H9 (cell line): ENCODE data around the gene NAGK. TPM values are rescaled to one million over a fixed set of nuclear protein-coding genes. Genes with fewer than 3 reads are reported as not detected.
A peak's percentile ranks its signal among the peaks of the same experiment; 100 is the strongest.

ENCODE experiments used
- DNase-seq: peaks from one replicate; pipeline ENCODE4 v3.0.0-alpha.2; 2017
- H2AFZ ChIP-seq: one replicate; pipeline ENCODE4 v1.6.1; 2013; ENCODE audit warnings: mild to moderate bottlenecking, low read length, control low read depth, moderate library complexity
- H2AK5ac ChIP-seq: 2 replicates; pipeline ENCODE4 v1.6.1; 2013; ENCODE audit warnings: low read length, control low read depth, mixed read lengths; ENCODE audit not compliant: insufficient read length
- H2BK120ac ChIP-seq: one replicate; pipeline ENCODE4 v1.6.1; 2013; ENCODE audit warnings: low read depth, mild to moderate bottlenecking, low read length, control low read depth, inconsistent platforms; ENCODE audit not compliant: poor library complexity, severe bottlenecking
- H2BK12ac ChIP-seq: 2 replicates; pipeline ENCODE4 v1.6.1; 2013; ENCODE audit warnings: low read length, control low read depth, mixed read lengths, low read depth; ENCODE audit not compliant: insufficient read length
- H2BK15ac ChIP-seq: 2 replicates; pipeline ENCODE4 v1.6.1; 2013; ENCODE audit warnings: low read depth, low read length, control low read depth
- H2BK20ac ChIP-seq: one replicate; pipeline ENCODE4 v1.6.1; 2013; ENCODE audit warnings: low read depth, mild to moderate bottlenecking, low read length, control low read depth, inconsistent platforms; ENCODE audit not compliant: poor library complexity, severe bottlenecking
- H2BK5ac ChIP-seq: 2 replicates; pipeline ENCODE4 v1.6.1; 2013; ENCODE audit warnings: low read length, control low read depth, mixed read lengths; ENCODE audit not compliant: insufficient read length
- H3K14ac ChIP-seq: 2 replicates; pipeline ENCODE4 v1.6.1; 2013; ENCODE audit warnings: low read length, control low read depth; ENCODE audit not compliant: insufficient read depth
- H3K18ac ChIP-seq: 2 replicates; pipeline ENCODE4 v1.6.1; 2013; ENCODE audit warnings: low read depth, mild to moderate bottlenecking, mixed read lengths, low read length, control low read depth; ENCODE audit not compliant: insufficient read length
- H3K23ac ChIP-seq: 2 replicates; pipeline ENCODE4 v1.6.1; 2013; ENCODE audit warnings: low read length, control low read depth, mixed read lengths, low read depth; ENCODE audit not compliant: insufficient read length
- H3K23me2 ChIP-seq: 2 replicates; pipeline ENCODE4 v1.6.1; 2013; ENCODE audit warnings: low read depth, mild to moderate bottlenecking, mixed read lengths, low read length, control low read depth; ENCODE audit not compliant: insufficient read length, poor library complexity, severe bottlenecking
- H3K27ac ChIP-seq: 2 replicates; pipeline ENCODE4 v1.5.1; 2013; ENCODE audit warnings: low read length, control low read depth, mixed read lengths, low read depth; ENCODE audit not compliant: insufficient read length
- H3K27me3 ChIP-seq: 2 replicates; pipeline ENCODE4 v1.6.1; 2013; ENCODE audit warnings: low read length, control low read depth, inconsistent platforms; ENCODE audit not compliant: insufficient read depth
- H3K4ac ChIP-seq: 2 replicates; pipeline ENCODE4 v1.6.1; 2013; ENCODE audit warnings: low read depth, mild to moderate bottlenecking, control low read depth, inconsistent platforms, low read length, moderate library complexity
- H3K4me1 ChIP-seq: 2 replicates; pipeline ENCODE4 v1.6.1; 2013; ENCODE audit warnings: low read length, control low read depth, inconsistent platforms; ENCODE audit not compliant: insufficient read depth
- H3K4me2 ChIP-seq: 2 replicates; pipeline ENCODE4 v1.6.1; 2013; ENCODE audit warnings: low read length, control low read depth, mixed read lengths; ENCODE audit not compliant: insufficient read length, insufficient read depth
- H3K56ac ChIP-seq: 2 replicates; pipeline ENCODE4 v1.6.1; 2013; ENCODE audit warnings: low read depth, mild to moderate bottlenecking, mixed read lengths, low read length, control low read depth; ENCODE audit not compliant: insufficient read length
- H3K79me1 ChIP-seq: 2 replicates; pipeline ENCODE4 v1.6.1; 2013; ENCODE audit warnings: low read depth, mild to moderate bottlenecking, moderate library complexity, low read length, control low read depth, inconsistent platforms; ENCODE audit not compliant: insufficient read depth, poor library complexity, severe bottlenecking
- H3K79me2 ChIP-seq: 2 replicates; pipeline ENCODE4 v1.6.1; 2013; ENCODE audit warnings: low read length, control low read depth, inconsistent platforms; ENCODE audit not compliant: insufficient read depth
- H3K9ac ChIP-seq: 2 replicates; pipeline ENCODE4 v1.6.1; 2013; ENCODE audit warnings: low read length, control low read depth, mixed read lengths; ENCODE audit not compliant: insufficient read length; ENCODE audit errors: extremely low read depth
- H3K9me3 ChIP-seq: one replicate; pipeline ENCODE4 v1.6.1; 2013; ENCODE audit warnings: low read depth, low read length, inconsistent platforms; ENCODE audit not compliant: control insufficient read depth
- H3T11ph ChIP-seq: one replicate; pipeline ENCODE4 v1.6.1; 2013; ENCODE audit warnings: mild to moderate bottlenecking, low read length, control low read depth, inconsistent platforms
- H4K20me1 ChIP-seq: one replicate; pipeline ENCODE4 v1.6.1; 2013; ENCODE audit not compliant: control insufficient read depth, insufficient read length, insufficient read depth
- H4K5ac ChIP-seq: 2 replicates; pipeline ENCODE4 v1.6.1; 2013; ENCODE audit warnings: low read depth, mild to moderate bottlenecking, mixed read lengths, low read length, control low read depth; ENCODE audit not compliant: insufficient read length
- H4K8ac ChIP-seq: replicated peaks from 2 replicates; pipeline ENCODE4 v1.6.1; 2013; ENCODE audit warnings: low read length, control low read depth, mixed read lengths, low read depth; ENCODE audit not compliant: insufficient read length
- H4K91ac ChIP-seq: 2 replicates; pipeline ENCODE4 v1.6.1; 2013; ENCODE audit warnings: low read depth, mild to moderate bottlenecking, moderate library complexity, mixed read lengths, low read length, control low read depth; ENCODE audit not compliant: insufficient read length
- H3K27ac Mint-ChIP-seq, 3 experiments: 2 replicates in 2 of 3; 3 replicates in 1 of 3; pipeline ENCODE4 v1.8.0; 2020 to 2021; ENCODE audit warnings: mixed read lengths in 3 of 3, mild to moderate bottlenecking in 1 of 3, moderate library complexity in 1 of 3
- H3K27me3 Mint-ChIP-seq: 2 replicates; pipeline ENCODE4 v1.8.0; 2021; ENCODE audit warnings: low read depth, mild to moderate bottlenecking, moderate library complexity, mixed read lengths
- H3K36me3 Mint-ChIP-seq, 3 experiments: 2 replicates in 2 of 3; 3 replicates in 1 of 3; pipeline ENCODE4 v1.8.0; 2020 to 2021; ENCODE audit warnings: low read depth in 3 of 3, mixed read lengths in 3 of 3; ENCODE audit not compliant: insufficient read depth in 1 of 3
- H3K4me1 Mint-ChIP-seq, 2 experiments: 2 replicates each; pipeline ENCODE4 v1.8.0; 2020; ENCODE audit warnings: mixed read lengths in 2 of 2
- H3K4me3 Mint-ChIP-seq, 2 experiments: 2 replicates in 1 of 2; 3 replicates in 1 of 2; pipeline ENCODE4 v1.8.0; 2020 to 2021; ENCODE audit warnings: mild to moderate bottlenecking in 2 of 2, mixed read lengths in 2 of 2, moderate library complexity in 1 of 2
- H3K9me3 Mint-ChIP-seq, 2 experiments: 2 replicates in 1 of 2; 3 replicates in 1 of 2; pipeline ENCODE4 v1.8.0; 2020; ENCODE audit warnings: mild to moderate bottlenecking in 2 of 2, mixed read lengths in 2 of 2, moderate library complexity in 1 of 2
- CTCF ChIP-seq: fragments of 200-600 bp; sonication (generic); conservative IDR thresholded peaks from 3 replicates; pipeline ENCODE4 v1.8.0; 2021; ENCODE audit warnings: antibody characterized with exemption, mild to moderate bottlenecking
- WGBS: extraction: QIAGEN DNeasy Blood & Tissue Kit; methylation state at CpG from one replicate; pipeline ENCODE4 v1.1.7; 2013; ENCODE audit warnings: missing lambda C conversion rate, low lambda C conversion rate, mixed read lengths; ENCODE audit not compliant: insufficient read length; ENCODE audit errors: extremely low coverage; 5-methylcytosine and 5-hydroxymethylcytosine counted together
- total RNA-seq: library from RNA; stranded (reverse); gene quantifications from 2 replicates; pipeline ENCODE4 v1.2.1, GENCODE V29; 2021

NAGK gene
- total RNA-seq, 1 experiment from 2014 or later = 74.4 TPM

- no peaks in the 10 kb centered on the region for H4K20me1 ChIP-seq
- no peaks in the 10 kb centered on the region for H3K9me3 ChIP-seq
- no peak overlapping the region for H2BK5ac ChIP-seq
- H3K23me2 ChIP-seq = no peaks in the 10 kb centered on the region
- Mint-ChIP-seq H3K27ac (no peak overlapping the region), H3K9me3 (peaks cover 0 to 3% of the 10 kb centered on the region in 2 experiments; a peak in 2 of 5 replicates), H3K4me3 (no peak overlapping the region), H3K36me3 (peaks cover 0 to 3% (median 0%) of the 10 kb centered on the region in 3 experiments; a peak in 2 of 7 replicates), H3K27me3 (peaks cover 1% of the 10 kb centered on the region; the same call in 1 of the 2 replicates), H3K4me1 (peaks cover 22 to 24% of the 10 kb centered on the region in 2 experiments)
- H3K4me2 ChIP-seq = no peak overlapping the region
- H4K8ac ChIP-seq = no peak overlapping the region
- H4K91ac ChIP-seq = no peak overlapping the region
- H3K79me2 ChIP-seq = no peaks in the 10 kb centered on the region
- no peak overlapping the region for H3K4ac ChIP-seq
- H3K79me1 ChIP-seq = no peaks in the 10 kb centered on the region
- no peak overlapping the region for H2BK12ac ChIP-seq
- H2BK120ac ChIP-seq = no peak overlapping the region
- no peak overlapping the region for H2AFZ ChIP-seq
- no peak overlapping the region for H3K9ac ChIP-seq
- no peak overlapping the region for H3K23ac ChIP-seq
- no peak overlapping the region for H4K5ac ChIP-seq
- no CpG with 5 or more reads among the region's 3 CpGs for WGBS
- DNase-seq = peak; percentile 66
- H3K56ac ChIP-seq = no peak overlapping the region
- no peak overlapping the region for H3K14ac ChIP-seq
- no peak overlapping the region for H2AK5ac ChIP-seq
- H3K27me3 ChIP-seq = no peaks in the 10 kb centered on the region
- H3K27ac ChIP-seq = no peak overlapping the region
- peak; percentile 85 for TF ChIP-seq CTCF
- no peak overlapping the region for H2BK20ac ChIP-seq
- no peak overlapping the region for H3T11ph ChIP-seq
- no peak overlapping the region for H3K18ac ChIP-seq
- H3K4me1 ChIP-seq = peaks cover 9% of the 10 kb centered on the region; the same call in 1 of the 2 replicates
- no peak overlapping the region for H2BK15ac ChIP-seq
Measured at GRCh38 chr2:71100195-71100964, 31.9 kb downstream of the NAGK start.
